Ovary (tissue), 3 donors: ENCODE measurements around the gene ZSCAN25.

Experiments
- EP300 ChIP-seq: sonication (generic); formaldehyde crosslinking; IDR thresholded peaks from one replicate; pipeline ENCODE4 v1.6.1; 2017; ENCODE audit warnings: antibody characterized with exemption
- POLR2A ChIP-seq: fragments of 450-650 bp; IDR thresholded peaks from one replicate; pipeline ENCODE4 v1.6.1; 2017; ENCODE audit warnings: antibody characterized with exemption, mild to moderate bottlenecking, moderate library complexity
- TF ChIP-seq, protein P1 (sequence below), 3 donors: fragments of 450-650 bp in 2 of 3; fragments of 200-600 bp in 1 of 3; IDR thresholded peaks; one replicate each; pipeline versions ENCODE4 v1.5.1 to v1.8.0; 2016 to 2022; ENCODE audit warnings: antibody characterized with exemption in 3 of 3, mild to moderate bottlenecking in 1 of 3
- donor health status: DM: no; HTN: no; CAD: no.

- TF ChIP-seq, protein P1, sequence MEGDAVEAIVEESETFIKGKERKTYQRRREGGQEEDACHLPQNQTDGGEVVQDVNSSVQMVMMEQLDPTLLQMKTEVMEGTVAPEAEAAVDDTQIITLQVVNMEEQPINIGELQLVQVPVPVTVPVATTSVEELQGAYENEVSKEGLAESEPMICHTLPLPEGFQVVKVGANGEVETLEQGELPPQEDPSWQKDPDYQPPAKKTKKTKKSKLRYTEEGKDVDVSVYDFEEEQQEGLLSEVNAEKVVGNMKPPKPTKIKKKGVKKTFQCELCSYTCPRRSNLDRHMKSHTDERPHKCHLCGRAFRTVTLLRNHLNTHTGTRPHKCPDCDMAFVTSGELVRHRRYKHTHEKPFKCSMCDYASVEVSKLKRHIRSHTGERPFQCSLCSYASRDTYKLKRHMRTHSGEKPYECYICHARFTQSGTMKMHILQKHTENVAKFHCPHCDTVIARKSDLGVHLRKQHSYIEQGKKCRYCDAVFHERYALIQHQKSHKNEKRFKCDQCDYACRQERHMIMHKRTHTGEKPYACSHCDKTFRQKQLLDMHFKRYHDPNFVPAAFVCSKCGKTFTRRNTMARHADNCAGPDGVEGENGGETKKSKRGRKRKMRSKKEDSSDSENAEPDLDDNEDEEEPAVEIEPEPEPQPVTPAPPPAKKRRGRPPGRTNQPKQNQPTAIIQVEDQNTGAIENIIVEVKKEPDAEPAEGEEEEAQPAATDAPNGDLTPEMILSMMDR (IDR thresholded peaks at IDR 0.05): no peak
- TF ChIP-seq EP300 (no peak), POLR2A (no peak)
Measured at GRCh38 chr7:99669782-99670181, 53.0 kb downstream of the ZSCAN25 start.
